Hepatocyte (in vitro differentiated cells): Measurements from ENCODE around the gene CRLF1.

Source experiments
- EZH2 ChIP-seq: fragments of 200-600 bp; sonication (generic); IDR thresholded peaks from 2 replicates; pipeline ENCODE4 v1.6.1; 2016; ENCODE audit warnings: antibody characterized with exemption, mild to moderate bottlenecking, borderline replicate concordance
- EZH2phosphoT487 ChIP-seq: fragments of 200-600 bp; sonication (generic); IDR thresholded peaks from one replicate; pipeline ENCODE4 v1.6.1; 2018; ENCODE audit warnings: antibody characterized with exemption, mild to moderate bottlenecking, low read depth, moderate library complexity; ENCODE audit not compliant: unreplicated experiment, severe bottlenecking
- TF ChIP-seq, protein P1 (sequence below): fragments of 200-600 bp; sonication (generic); IDR thresholded peaks from 2 replicates; pipeline ENCODE4 v1.5.1; 2016; ENCODE audit warnings: antibody characterized with exemption, mild to moderate bottlenecking; ENCODE audit not compliant: poor library complexity

DNA sequence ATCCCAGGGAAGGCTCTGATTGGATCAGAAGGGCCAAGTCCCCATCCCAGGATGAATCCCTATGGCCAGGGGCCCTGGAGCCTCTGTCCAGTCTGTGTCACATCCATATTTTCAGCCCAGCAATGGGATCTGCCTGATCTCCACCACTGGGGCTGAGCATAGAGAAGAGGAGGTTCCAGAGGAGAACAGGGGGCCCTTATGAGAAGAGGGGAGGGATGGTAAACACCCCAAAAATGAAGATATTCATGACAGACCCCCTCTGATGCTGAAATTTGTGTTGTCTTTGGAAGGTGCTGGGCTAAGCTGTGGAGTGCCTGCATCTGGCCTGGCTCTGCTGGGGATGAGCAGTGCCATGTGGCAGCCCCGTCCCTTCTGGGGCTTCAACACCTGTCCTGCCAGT is 44.7 kb upstream of the CRLF1 start:
- TF ChIP-seq, protein P1, sequence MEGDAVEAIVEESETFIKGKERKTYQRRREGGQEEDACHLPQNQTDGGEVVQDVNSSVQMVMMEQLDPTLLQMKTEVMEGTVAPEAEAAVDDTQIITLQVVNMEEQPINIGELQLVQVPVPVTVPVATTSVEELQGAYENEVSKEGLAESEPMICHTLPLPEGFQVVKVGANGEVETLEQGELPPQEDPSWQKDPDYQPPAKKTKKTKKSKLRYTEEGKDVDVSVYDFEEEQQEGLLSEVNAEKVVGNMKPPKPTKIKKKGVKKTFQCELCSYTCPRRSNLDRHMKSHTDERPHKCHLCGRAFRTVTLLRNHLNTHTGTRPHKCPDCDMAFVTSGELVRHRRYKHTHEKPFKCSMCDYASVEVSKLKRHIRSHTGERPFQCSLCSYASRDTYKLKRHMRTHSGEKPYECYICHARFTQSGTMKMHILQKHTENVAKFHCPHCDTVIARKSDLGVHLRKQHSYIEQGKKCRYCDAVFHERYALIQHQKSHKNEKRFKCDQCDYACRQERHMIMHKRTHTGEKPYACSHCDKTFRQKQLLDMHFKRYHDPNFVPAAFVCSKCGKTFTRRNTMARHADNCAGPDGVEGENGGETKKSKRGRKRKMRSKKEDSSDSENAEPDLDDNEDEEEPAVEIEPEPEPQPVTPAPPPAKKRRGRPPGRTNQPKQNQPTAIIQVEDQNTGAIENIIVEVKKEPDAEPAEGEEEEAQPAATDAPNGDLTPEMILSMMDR, result no peak
- TF ChIP-seq EZH2 (no peak), EZH2phosphoT487 (no peak)
